Rectal smooth muscle tissue (tissue), 1 donor: ENCODE results near the gene TSPY3.
"Not testable (repeated sequence)": the region's sequence is repeated elsewhere in the genome, so short reads cannot be mapped to it uniquely, and the experiment has no call there.

Experiments
- H3K27ac ChIP-seq: one replicate; pipeline ENCODE4 v1.7.0; 2013; ENCODE audit warnings: low read depth, low read length, inconsistent platforms
- H3K27me3 ChIP-seq: one replicate; pipeline ENCODE4 v1.7.0; 2013; ENCODE audit warnings: low read length; ENCODE audit not compliant: control insufficient read depth, insufficient read depth
- H3K36me3 ChIP-seq: one replicate; pipeline ENCODE4 v1.7.0; 2013; ENCODE audit warnings: low read length; ENCODE audit not compliant: control insufficient read depth, insufficient read depth
- H3K4me1 ChIP-seq: one replicate; pipeline ENCODE4 v1.7.0; 2013; ENCODE audit warnings: low read length; ENCODE audit not compliant: control insufficient read depth, insufficient read depth
- H3K4me3 ChIP-seq: one replicate; pipeline ENCODE4 v1.7.0; 2013; ENCODE audit warnings: low read length
- H3K9ac ChIP-seq: one replicate; pipeline ENCODE4 v1.7.0; 2013; ENCODE audit warnings: low read length

Gene TSPY3

GRCh38 chrY:9398121-9398520 is at the start of gene TSPY3:
Gene TSPY3 (plus strand): TSS chrY:9398421. CDS start chrY:9398467, 46 bp downstream.
- H3K9ac ChIP-seq, H3K4me3 ChIP-seq, H3K27ac ChIP-seq, H3K27me3 ChIP-seq, H3K36me3 ChIP-seq, H3K4me1 ChIP-seq: not testable (repeated sequence)

GRCh38 chrY:9357497-9357896 is 40.7 kb upstream of the TSPY3 start, which contains the start of gene TSPY8:
Gene TSPY8 (plus strand): TSS chrY:9357797. CDS start chrY:9357843, 46 bp downstream.
- not testable (repeated sequence) for H3K27ac ChIP-seq, H3K9ac ChIP-seq, H3K4me1 ChIP-seq, H3K36me3 ChIP-seq, H3K27me3 ChIP-seq, H3K4me3 ChIP-seq

- not testable (repeated sequence) for H3K9ac ChIP-seq, H3K27me3 ChIP-seq, H3K4me3 ChIP-seq, H3K4me1 ChIP-seq, H3K36me3 ChIP-seq, H3K27ac ChIP-seq
Observed at GRCh38 chrY:9396527-9396926, 1.7 kb upstream of the TSPY3 start.
